NK-92 (cell line): ENCODE data around the gene OLFM1.

Experiments used
- DNase-seq: peaks from one replicate; lab custom pipeline; 2025; ENCODE audit not compliant: unreplicated experiment; lab: John Stamatoyannopoulos, UW

Gene OLFM1

GRCh38 chr9:135130207-135130976 lies 42.9 kb downstream of the OLFM1 start:
- DNase-seq, result no peak

- no peak for DNase-seq
These were observed 44.0 kb downstream of the OLFM1 start for GRCh38 chr9:135131488-135131887.

GRCh38 chr9:135132008-135132407 lies 44.5 kb downstream of the OLFM1 start:
- no peak for DNase-seq

GRCh38 chr9:135134268-135135022 lies 47.0 kb downstream of the OLFM1 start:
- DNase-seq, result no peak

- no peak for DNase-seq
These were observed 47.9 kb downstream of the OLFM1 start for GRCh38 chr9:135135171-135135928.

- no peak for DNase-seq
These were observed 48.5 kb downstream of the OLFM1 start for GRCh38 chr9:135135929-135136315.

- no peak for DNase-seq
These were observed 49.0 kb downstream of the OLFM1 start for GRCh38 chr9:135136481-135136880.

GRCh38 chr9:135136991-135137832 lies 49.7 kb downstream of the OLFM1 start:
- DNase-seq, result no peak

GRCh38 chr9:135138078-135138855 lies 50.8 kb downstream of the OLFM1 start:
- no peak for DNase-seq

GRCh38 chr9:135139366-135139959 lies 52.0 kb downstream of the OLFM1 start:
- DNase-seq, result no peak

- no peak for DNase-seq
These were observed 53.8 kb downstream of the OLFM1 start for GRCh38 chr9:135141183-135141774.

- no peak for DNase-seq
These were observed 57.2 kb downstream of the OLFM1 start for GRCh38 chr9:135144581-135145170.

- no peak for DNase-seq
These were observed 57.8 kb downstream of the OLFM1 start for GRCh38 chr9:135145312-135145711.

- DNase-seq, result no peak
These were observed 58.8 kb downstream of the OLFM1 start for GRCh38 chr9:135146241-135146640.

GRCh38 chr9:135146766-135147473 lies 59.5 kb downstream of the OLFM1 start:
- DNase-seq, result no peak

- no peak for DNase-seq
These were observed 60.0 kb downstream of the OLFM1 start for GRCh38 chr9:135147474-135147805.

GRCh38 chr9:135147938-135148337 lies 60.5 kb downstream of the OLFM1 start:
- DNase-seq, result no peak

GRCh38 chr9:135148386-135148785 lies 60.9 kb downstream of the OLFM1 start:
- no peak for DNase-seq
